ENCODE results near the gene AP2S1. TPM values are rescaled to one million over a fixed set of nuclear protein-coding genes. Genes with fewer than 3 reads are reported as not detected.
"Not testable (repeated sequence)": the region's sequence is repeated elsewhere in the genome, so short reads cannot be mapped to it uniquely, and the experiment has no call there.

The AP2S1 gene
- total and polyA plus RNA-seq, 2 of the 4 experiments (the other 2 are of a cell fraction) = 144 to 274 TPM

GRCh38 chr19:46822410-46822787 is 28.2 kb downstream of the AP2S1 start:
- DNase-seq; dilution Hi-C loops (cut with HindIII; ENCODE audit: low sequenced_read_pairs, unreplicated experiment); H3K18ac ChIP-seq (ENCODE audit: low read depth, low read length); H4K5ac ChIP-seq (ENCODE audit: low read depth, low read length); H3K36me3 ChIP-seq (ENCODE audit: control insufficient read depth, insufficient read depth, low read length); H4K91ac ChIP-seq (ENCODE audit: insufficient read depth, low read depth, low read length); H3K79me1 ChIP-seq (ENCODE audit: low read depth in 1 of 2, low read length in 2 of 2); CTCF ChIA-PET; H3K27me3 ChIP-seq (ENCODE audit: control insufficient read depth, insufficient read depth, low read length); H3K27ac ChIP-seq (ENCODE audit: insufficient read depth, low read length); POLR2A ChIA-PET (ENCODE audit: unreplicated experiment); ATAC-seq (ENCODE audit: low read depth); H3K9me3 ChIP-seq (ENCODE audit: control insufficient read depth, insufficient read depth, low read length); H4K20me1 ChIP-seq (ENCODE audit: insufficient read depth, low read length); BruUV-seq (replicated peaks); H3K4me2 ChIP-seq (ENCODE audit: low read depth, low read length); H2AK5ac ChIP-seq (ENCODE audit: low read depth, low read length); H2BK120ac ChIP-seq (ENCODE audit: low read depth, low read length); H2AK9ac ChIP-seq (replicated peaks; ENCODE audit: low read depth, low read length, poor library complexity); H2AFZ ChIP-seq (replicated peaks; ENCODE audit: low read length, poor library complexity); H3K4ac ChIP-seq (ENCODE audit: low read depth, low read length); H3K4me1 ChIP-seq (ENCODE audit: control insufficient read depth, insufficient read depth, low read length); H3K9me1 ChIP-seq (ENCODE audit: insufficient read depth, low read length); intact Hi-C loops (cut with micrococcal nuclease); H2BK20ac ChIP-seq (ENCODE audit: low read depth, low read length); H3K9ac ChIP-seq (ENCODE audit: low read depth, low read length); H3K4me3 ChIP-seq (ENCODE audit: insufficient read depth, low read depth, low read length); H2BK15ac ChIP-seq (ENCODE audit: low read depth, low read length); H2BK5ac ChIP-seq (ENCODE audit: low read depth, low read length, poor library complexity, severe bottlenecking); H3K23ac ChIP-seq (ENCODE audit: low read depth, low read length); H4K8ac ChIP-seq (ENCODE audit: low read depth in 2 of 2, low read length in 2 of 2); in situ Hi-C loops (cut with MboI; ENCODE audit: low sequenced_read_pairs); H3K14ac ChIP-seq (replicated peaks; ENCODE audit: low read depth, low read length); H3K56ac ChIP-seq (ENCODE audit: extremely low read depth, insufficient read depth, low read length): not testable (repeated sequence)
- 80% methylated on average over 2 of the region's 4 CpGs; no CpG with 5 or more reads in 1 of the 2 experiments for WGBS, 2 experiments (ENCODE audit: extremely low coverage in 2 of 2, insufficient read length in 1 of 2)

Measured in IMR-90 (cell line).